ENCODE data around the gene CDKL4.
"Not testable (repeated sequence)": the region's sequence is repeated elsewhere in the genome, so short reads cannot be mapped to it uniquely, and the experiment has no call there.

CDKL4 gene

DNA sequence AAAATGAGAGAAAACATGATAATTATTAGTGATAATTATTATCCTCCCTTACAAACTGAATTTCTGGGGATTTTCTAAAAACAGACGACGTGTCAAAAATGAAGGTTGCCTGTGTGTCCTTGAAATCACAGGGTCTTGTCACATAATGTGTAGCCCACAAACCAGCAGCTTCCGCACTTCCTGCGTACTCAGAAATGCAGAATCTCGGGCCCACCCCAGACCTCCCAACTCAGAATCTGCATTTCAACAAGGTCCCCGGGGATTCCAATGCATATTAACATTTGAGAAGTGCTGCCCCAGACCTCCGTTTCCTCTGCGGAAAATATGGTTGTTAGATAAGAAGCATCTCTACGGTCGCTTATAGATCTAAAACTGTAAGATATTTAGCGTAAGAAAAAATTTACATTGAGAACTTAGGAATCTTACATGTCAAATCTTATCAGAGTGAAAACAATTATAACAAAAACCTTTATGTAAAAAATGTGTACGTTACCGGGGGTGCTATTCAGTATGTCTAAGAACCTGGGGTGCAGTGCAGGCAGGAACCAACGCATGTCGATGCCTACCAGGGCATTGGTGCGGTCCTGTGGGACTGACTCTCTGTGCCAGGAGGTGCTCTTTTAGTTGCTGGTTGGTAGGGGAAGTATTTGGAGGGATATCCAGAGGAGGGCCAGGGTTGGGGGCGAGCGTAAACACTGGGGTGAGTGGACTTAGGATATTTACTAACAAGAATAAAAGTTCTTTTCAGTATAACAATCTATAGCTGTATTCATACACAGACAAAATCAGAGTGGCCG is 15.2 kb downstream of the CDKL4 start:
- peak; percentile 68 for DNase-seq

DNA sequence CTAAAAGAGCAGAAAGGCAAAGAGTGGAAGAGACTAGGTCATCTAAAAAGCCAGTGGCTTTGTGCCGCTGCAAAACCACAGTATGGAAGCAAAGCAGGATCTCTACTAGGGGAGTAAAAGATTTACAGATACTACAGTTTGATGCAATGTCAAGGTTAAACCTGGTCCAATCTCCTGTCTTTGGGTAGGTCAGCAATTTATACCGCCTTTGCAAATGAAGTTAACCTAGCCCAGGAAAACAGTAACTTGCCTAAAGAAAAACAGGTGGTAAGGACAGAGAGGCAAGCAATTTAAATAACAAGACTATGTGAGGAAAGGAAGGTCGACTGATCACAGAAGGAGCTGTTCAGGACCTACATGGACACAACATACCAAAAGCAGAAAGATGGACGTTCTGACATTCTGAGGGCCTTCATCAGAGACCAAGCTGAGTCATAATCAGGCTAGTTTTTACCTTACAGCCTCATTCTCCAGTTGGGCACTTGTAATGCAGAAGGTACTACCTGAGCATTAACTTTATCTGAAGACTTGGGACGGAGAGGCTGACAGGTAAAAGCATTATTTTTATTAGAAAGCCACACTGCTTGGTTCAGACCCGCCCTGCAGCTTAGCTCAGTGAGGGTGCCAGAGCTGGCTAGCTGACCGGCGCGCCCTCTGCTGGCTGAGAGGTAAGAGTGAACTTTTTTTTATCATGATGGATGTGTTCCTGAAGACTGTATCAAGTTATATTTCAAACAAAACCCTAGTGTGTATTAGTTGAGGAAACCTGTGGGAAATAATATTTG is 15.9 kb downstream of the CDKL4 start:
- DNase-seq = peak; percentile 90

DNA sequence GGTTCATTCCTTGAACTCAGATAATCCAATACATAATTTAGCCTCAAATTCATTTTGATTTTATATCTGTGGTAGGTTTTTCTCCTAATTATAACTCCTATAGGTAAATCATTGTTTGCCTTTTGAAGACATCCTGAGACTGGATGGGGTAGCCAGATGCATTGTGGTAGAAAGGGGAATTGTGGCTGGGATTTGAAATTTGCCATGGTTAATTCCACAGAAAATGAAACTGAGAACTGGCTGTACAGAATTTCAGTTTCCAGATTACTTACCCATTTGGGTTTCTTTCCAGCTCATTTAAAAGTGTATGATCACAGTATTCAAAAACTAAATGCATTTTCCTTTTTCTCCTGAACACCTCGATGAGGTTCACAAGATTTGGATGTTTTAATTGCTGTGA is 18.2 kb downstream of the CDKL4 start:
- no peak for DNase-seq

DNA sequence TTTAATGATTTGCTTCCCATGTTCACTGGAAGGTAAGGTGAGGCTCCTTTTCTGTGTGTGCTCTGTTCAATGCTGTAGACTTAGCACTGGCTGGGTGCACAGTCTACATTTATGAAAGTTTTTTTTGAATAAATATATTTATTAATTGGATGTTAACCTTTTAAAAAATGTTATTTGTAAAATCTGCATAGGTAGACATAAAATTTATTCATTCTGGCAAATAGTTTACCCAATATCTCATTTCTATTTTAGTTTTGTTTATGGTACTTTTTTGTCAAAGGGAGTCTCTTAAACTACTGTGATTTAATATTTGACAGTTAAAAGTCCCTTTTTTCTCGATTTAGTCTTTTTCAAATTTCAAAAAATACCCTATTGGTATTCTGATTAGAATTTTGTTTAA is 19.9 kb downstream of the CDKL4 start:
- DNase-seq = no peak

DNA sequence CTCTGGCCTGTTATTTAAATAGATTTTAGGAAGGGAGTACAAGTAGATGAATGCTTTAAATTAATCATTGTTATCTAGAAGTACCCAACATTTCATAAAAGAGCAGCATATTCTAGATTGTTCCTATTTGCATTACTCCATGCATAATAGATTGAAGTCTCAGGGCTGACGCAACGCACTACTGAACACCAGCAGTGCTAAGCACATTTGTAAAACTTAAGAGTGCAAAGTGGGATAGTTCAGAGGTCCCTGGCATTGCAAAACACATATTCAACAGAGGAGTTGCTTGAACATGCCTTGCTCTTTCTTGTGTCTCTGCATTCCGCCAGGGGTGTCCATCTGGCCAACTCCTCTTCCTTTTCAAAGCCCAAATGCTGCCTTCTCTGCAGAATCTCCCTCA is 22.3 kb downstream of the CDKL4 start:
- no peak for DNase-seq

DNA sequence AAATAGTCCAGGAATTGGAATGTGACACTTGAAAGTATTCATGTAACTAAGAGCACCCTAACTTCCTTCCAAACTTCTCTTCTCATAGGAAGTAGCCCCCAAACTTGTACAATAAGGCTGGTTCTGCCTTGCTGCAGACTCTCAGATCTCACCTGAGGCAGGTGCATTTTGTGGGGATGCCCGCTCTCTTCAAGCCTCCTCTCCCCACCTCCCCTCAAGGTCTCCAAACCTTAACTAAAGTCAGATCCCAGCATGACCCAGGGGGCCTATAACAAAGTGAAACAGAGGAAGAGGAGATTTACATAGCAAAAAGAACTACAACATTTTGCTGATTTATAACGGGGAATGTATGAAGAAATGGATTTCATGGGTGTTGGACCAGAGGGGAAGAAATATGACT is 23.6 kb downstream of the CDKL4 start:
- no peak for DNase-seq

DNA sequence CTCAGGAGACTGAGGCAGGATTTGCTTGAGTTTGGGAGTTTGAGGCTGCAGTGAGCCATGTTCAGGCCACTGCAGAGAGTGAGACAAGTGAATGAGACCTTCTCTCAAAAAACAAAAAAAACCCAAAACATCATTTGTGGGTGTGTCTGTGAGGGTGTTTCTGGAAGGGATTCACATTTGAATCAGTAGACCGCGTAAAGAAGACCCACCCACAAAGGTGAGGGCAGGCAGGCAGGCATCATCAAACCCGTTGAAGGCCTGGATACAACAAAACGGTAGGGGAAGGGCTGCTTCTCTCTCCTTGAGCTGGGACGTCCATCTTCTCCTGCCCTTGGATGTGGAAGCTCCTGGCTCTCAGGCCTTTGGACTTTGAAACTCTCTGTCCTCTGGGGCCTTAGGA is 25.4 kb downstream of the CDKL4 start:
- no peak for DNase-seq

DNA sequence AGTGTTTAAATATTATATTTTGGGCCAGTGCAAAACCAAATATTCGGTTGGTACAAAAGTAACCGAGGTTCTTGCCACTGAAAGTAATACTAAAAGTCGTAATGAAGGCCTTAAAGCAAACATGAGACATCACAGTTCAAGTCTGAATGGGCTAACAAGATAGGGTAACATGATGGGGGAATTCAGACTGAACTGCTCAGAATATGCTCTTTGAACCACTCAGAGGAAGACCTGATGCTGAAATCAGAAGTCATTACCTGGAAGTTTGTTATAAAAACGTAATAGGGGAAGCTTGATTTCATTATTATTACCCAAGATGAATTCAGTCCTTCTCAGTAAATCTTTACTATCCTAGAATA is 26.6 kb downstream of the CDKL4 start:
- DNase-seq = no peak

DNA sequence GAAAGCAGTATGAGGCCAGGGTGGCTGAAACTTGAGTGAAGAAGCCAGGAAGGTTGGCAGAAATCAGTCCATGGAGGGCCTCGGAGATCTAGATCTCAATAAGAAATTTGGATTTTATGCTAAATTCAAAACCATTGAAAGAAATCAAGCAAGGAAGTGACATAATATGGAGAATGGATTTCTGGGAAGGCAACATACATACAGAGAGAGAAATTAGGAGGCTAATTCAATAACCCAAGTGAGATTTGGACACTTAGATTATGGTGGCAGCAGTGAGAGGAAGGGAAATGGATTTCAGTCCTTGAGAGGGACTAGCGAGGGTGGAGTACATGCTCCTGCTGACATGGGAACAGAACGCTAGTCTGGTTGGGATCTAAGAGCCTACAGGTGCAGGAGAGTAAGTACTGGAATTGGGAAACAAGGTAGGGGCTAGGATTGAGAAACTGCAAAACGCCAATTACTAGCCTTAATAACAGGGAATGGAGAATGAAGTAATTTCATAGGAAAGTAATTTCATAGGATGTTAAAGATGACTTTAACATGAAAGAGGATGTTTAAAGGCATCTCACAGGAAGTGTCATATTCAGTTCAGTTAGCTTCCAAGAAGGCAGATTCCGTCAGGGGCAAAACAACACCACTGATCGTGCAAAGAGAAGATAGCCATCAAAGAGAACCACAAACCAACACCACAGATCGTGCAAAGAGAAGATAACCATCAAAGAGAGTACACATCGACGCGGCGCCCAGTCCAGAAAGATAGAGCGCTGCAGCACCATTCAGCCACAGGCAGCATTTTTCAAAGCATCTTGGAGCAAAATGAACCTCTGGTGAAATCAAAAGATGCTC is 27.2 kb downstream of the CDKL4 start:
- DNase-seq = peak; percentile 80

DNA sequence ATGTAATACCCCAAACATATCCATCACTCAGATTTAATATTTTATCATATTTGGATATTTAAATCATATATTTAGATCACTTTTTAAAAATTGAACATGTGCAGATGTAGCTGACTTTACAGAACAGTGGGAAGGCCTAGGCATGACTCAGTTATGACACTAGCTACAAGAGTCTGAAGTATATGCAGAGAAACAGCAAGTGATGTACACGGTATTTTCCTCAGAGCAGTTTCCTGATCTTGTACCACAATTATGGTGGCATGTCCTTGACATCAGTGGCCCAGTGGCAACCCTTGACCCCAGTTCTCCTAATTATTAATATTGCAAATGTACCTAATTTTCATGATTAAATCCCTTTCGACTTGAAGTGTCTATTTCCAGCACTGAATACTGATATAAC is 28.2 kb downstream of the CDKL4 start:
- no peak for DNase-seq

DNA sequence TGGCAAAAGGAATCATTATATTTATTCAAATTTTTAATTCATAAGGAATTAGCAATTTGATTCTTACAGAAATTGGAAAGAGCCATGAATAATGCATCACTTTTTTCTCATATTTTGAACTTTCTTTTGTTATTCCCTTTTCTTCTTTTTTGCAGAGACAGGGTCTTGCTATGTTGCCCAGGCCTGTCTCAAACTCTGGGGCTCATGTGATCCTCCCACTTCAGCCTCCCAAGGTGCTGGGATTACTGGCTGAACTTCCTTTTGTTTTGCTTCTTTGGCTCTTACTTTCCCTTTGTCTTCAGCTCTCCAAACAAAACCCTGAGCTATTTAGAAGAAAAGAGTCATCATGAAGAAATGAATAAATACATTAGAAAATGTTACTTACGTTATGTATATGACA is 30.8 kb downstream of the CDKL4 start:
- DNase-seq = no peak

DNA sequence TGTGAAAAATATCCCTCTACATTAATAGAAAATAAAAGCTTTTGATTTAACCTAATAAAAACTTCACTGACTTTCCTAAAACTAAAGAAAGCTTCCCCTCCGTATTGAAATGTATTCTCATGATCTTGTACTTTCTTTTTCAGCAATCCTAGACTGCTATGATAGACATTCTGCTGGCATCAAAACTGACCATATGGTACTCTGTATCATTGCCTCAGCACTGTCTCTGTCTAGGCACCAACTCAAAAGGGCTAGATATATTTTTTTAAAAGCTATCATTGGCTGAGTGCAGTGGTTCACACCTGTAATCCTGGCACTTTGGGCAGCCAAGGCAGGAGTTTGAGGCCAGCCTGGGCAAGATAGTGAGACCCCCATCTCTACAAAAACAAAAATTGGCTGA is 32.9 kb downstream of the CDKL4 start:
- DNase-seq = no peak

DNA sequence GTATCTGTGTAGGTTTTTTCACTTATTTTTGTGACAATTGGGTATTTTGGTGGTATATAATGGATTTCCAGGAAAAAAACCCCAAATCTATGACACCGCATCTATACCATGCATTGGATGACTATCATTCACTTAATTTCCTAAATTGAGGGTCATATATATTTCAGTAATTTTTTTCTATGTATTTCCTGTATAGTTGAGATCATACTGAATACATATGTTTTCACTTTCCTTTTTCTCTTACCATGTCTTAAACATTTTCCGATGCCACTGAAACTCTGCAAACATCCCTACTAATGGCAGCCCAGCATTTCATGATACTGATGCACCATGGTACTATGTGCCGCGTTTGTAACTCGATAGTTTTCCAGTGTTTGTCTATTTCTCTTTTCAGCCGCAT is 40.4 kb downstream of the CDKL4 start:
- no peak for DNase-seq

DNA sequence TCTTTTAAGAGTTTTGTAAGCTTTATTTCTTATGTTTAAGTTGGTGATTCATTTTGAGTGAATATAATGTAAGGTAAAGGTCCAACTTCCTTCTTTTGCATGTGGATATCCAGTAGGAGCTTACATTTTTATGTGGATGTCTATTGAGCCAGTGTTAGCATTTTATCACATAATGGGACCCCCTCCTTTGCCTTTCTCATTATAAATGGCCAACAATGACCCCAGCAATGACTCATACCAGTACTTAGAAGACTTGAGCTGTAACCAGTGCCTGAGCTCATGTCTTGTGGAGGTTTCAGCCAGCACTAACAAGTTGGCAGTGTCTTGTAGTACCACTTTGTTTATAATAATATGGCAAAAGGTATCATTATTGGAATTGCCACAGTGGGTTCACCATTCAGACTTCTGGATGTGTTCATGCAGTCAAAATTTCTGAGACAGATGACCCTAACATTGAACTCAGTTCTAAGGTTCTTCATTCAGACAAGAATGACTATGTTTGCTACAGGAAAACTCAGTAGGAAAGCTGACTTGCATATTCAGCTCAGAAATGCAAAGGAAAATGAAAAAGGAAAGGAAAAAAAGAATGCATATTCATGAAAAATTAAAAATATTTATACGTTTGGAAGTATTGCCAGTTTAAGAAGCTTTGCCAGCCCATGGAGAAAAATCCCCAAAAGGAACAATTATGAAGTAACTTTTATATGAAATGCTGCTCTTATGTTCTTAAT is 41.0 kb downstream of the CDKL4 start:
- no peak for DNase-seq

DNA sequence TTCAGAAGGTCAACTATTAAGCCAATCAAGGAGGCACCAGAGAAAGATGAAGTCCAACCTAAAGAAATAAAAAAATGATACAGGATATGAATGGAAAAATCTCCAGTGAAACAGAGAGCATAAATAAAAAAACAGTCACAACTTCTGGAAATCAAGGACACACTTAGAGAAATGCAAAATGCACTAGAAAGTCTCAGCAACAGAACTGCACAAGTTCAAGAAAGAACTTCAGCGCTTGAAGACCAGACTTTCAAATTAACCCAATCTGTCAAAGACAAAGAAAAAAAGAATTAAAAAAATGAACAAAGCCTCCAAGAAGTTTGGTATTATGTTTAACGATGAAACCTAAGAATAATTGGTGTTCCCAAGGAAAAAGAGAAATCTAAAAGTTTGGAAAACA is 46.8 kb downstream of the CDKL4 start:
- DNase-seq = not testable (repeated sequence)

DNA sequence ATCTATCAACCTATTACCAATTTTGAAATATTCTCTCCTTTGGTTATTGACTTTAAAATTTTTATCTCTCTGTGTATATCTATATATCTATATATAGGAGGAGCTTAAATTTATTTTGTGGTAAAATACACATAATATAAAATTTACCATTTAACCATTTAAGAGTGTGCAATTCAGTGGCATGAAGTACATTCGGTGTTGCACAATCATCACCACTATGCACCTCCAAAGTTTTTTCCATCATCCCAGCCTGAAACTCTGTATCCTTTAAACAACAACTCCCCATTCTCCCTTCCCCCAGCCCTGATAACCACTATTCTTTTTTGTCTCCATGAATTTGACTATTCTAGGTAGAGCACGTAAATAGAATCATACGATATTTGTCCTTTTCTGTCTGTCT is 49.1 kb downstream of the CDKL4 start:
- DNase-seq = no peak

DNA sequence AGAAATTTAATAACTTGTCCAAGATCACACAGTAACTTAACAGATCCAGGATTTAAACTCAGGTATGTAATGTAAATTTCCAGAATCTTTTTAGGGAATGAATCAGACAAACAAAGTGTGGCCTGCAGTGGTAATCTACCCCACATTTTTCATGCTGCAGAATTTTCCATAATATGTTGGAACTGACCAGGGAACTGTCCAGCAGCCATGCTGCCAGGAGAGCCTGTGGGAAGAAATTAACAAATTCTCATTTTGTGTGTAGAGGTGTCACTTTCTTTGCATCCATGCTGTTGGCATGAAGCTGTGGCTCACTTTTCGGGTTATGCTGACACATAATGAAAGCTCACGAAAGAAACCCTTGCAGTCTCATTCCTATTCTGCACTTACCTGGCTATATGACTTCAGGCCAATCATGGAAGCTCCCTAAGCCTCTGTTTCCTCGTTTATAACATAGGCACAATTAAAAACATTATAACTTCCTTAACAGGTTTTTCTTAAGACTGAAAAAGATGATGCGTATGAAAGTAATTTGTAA is 54.7 kb downstream of the CDKL4 start:
- no peak for DNase-seq

DNA sequence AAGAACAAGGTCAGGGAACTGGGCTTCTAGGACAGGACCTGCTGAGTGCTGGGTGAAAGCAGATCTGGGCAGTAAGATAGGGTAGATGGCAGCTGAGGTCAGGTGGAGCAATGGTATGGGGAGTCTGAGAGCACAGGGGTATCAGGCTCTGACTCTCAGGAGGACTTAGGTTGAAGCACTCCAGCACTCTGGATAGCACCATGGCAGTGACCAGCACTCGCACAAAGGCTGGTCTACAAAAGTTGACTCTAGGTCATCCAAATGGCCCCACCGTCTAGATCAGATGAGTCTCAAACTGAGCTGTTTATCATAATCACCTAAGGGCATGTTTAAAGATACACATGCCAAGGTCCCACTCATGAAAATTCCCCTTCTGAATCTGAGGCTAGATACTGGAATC is 60.1 kb downstream of the CDKL4 start:
- DNase-seq = no peak

DNA sequence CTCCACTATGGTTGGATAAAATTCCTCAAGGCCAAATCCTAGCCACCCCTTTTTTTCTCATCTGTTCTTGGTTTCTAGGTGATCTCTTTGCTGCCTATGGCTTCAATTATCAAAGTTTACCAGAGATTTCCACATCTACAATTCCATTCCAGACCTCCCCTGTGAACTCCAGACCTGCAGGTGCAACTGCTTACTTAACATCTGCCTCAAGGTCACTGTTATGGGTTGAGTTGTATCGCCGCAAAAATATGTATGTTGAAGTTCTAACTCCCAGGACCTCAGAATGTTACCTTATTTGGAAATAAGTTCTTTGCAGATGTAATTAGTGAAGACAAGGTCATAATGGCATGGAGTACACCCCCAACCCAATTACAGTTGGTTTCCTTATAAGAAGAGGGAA is 62.5 kb downstream of the CDKL4 start:
- DNase-seq = no peak

DNA sequence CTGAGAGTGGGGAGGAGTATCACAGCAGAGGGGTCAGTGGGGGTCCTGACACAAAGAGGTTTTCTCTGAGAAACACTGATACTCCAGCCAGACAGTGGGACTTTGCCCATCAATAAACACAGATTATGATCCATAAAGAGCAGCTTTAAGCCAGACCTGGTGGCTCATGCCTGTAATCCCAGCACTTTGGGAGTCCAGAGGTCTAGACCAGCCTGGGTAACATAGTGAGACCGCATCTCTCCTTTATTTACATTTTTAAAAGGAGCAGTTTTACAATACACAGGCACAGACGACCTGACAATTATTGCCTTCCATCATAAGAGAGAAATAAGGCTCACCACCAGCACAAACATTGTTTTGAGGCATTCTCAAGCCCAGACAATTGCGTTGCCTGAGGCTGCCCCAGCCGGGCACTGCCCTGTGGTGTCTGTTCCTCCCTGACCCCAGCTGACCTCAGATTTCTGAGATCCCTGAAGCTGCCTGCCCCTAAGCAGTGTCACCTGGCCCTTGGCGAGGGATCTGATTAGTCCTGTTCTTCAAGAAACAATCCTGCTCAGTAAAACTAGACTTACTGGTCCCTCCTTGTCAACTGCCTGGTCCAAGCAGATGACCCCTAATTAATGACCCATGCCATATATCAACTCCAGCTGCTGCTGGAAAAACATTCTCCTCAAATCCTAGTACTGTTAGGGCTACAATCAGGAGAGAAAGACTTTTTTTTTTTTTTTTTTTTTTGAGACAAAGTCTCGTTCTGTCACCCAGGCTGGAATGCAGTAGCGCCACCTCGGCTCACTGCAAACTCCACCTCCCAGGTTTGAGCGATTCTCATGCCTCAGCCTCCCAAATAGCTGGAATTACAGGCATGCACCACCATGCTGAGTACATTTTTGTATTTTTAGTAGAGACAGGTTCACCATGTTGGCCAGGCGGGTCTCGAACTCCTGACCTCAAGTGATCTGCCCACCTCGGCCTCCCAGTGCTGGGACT is 63.5 kb downstream of the CDKL4 start:
- no peak for DNase-seq

DNA sequence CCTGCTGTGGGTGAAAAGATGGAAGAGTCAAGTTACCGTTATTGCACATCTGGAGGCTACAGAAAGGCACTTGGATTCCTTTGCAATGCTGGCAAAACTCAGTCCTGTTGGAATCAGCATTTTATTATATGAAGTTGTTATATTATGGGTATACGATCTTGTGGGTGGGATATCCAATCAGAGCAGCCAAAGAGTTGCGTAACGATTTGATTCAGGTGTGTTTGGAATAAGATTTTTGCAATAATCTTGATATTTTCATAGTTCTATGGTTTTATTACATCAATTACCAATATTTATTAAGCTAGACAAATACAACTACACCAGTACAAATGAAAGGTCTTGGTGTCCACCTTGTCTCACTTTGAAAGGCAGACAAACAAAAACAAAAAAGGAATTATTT is 65.0 kb downstream of the CDKL4 start:
- DNase-seq = no peak

All from activated CD8-positive, alpha-beta memory T cell treated with anti-CD3 and anti-CD28 coated beads for 24 hours (primary cell).